Parathyroid adenoma (tissue), 2 donors: Measurements from ENCODE around the gene PVALB.

ENCODE experiments used
- H2AFZ ChIP-seq: fragments of 300-600 bp; sonication (generic); one replicate; pipeline ENCODE4 v1.7.0; 2017; ENCODE audit warnings: antibody characterized with exemption, mild to moderate bottlenecking
- H3K27ac ChIP-seq: fragments of 300-600 bp; sonication (generic); one replicate; pipeline ENCODE4 v1.7.0; 2017
- H3K27me3 ChIP-seq: fragments of 300-600 bp; sonication (generic); one replicate; pipeline ENCODE4 v1.7.0; 2017; ENCODE audit warnings: low read length; ENCODE audit not compliant: control insufficient read depth, insufficient read depth
- H3K36me3 ChIP-seq: fragments of 300-600 bp; sonication (generic); one replicate; pipeline ENCODE4 v1.7.0; 2017; ENCODE audit warnings: low read length; ENCODE audit not compliant: control insufficient read depth, insufficient read depth
- H3K4me1 ChIP-seq: fragments of 300-600 bp; sonication (generic); one replicate; pipeline ENCODE4 v1.7.0; 2017; ENCODE audit warnings: control low read depth
- H3K4me2 ChIP-seq: fragments of 300-600 bp; sonication (generic); one replicate; pipeline ENCODE4 v1.7.0; 2017; ENCODE audit warnings: low read length
- H3K4me3 ChIP-seq: fragments of 300-600 bp; sonication (generic); one replicate; pipeline ENCODE4 v1.7.0; 2017; ENCODE audit warnings: low read depth, low read length
- H3K79me2 ChIP-seq: fragments of 300-600 bp; sonication (generic); one replicate; pipeline ENCODE4 v1.7.0; 2017; ENCODE audit warnings: control low read depth
- H3K9ac ChIP-seq: fragments of 300-600 bp; sonication (generic); one replicate; pipeline ENCODE4 v1.7.0; 2017; ENCODE audit warnings: mild to moderate bottlenecking
- H3K9me3 ChIP-seq: fragments of 300-600 bp; sonication (generic); one replicate; pipeline ENCODE4 v1.7.0; 2017; ENCODE audit warnings: low read length; ENCODE audit not compliant: control insufficient read depth
- TF ChIP-seq, protein P1 (sequence below): fragments of 300-600 bp; sonication (generic); IDR thresholded peaks from one replicate; pipeline ENCODE4 v1.7.0; 2017; ENCODE audit warnings: antibody characterized with exemption, mild to moderate bottlenecking
- donor health status: primary hyperparathyroidism.

The PVALB gene

DNA sequence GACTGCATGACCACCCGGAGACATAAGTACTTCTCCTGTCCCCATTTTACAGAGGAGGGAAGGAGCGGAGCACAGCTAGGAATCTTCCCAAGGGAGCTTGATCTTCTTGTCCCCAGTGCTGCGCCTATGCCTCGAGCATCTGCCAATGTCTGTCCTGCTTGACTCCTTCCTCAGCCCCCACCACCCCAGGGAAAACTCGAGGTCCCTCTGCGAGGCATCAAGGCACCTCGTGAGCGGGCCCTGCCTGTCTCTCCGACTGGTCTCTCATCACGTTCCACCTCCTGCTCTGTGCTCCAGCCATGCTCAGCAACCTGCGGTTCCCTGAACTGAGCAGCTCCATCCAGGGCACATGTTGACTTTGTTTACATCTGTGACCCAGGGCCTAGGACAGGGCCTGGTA is 46.4 kb upstream of the PVALB start:
- TF ChIP-seq, protein P1, sequence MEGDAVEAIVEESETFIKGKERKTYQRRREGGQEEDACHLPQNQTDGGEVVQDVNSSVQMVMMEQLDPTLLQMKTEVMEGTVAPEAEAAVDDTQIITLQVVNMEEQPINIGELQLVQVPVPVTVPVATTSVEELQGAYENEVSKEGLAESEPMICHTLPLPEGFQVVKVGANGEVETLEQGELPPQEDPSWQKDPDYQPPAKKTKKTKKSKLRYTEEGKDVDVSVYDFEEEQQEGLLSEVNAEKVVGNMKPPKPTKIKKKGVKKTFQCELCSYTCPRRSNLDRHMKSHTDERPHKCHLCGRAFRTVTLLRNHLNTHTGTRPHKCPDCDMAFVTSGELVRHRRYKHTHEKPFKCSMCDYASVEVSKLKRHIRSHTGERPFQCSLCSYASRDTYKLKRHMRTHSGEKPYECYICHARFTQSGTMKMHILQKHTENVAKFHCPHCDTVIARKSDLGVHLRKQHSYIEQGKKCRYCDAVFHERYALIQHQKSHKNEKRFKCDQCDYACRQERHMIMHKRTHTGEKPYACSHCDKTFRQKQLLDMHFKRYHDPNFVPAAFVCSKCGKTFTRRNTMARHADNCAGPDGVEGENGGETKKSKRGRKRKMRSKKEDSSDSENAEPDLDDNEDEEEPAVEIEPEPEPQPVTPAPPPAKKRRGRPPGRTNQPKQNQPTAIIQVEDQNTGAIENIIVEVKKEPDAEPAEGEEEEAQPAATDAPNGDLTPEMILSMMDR = no peak
- H3K36me3 ChIP-seq = no peaks in the 10 kb centered on the region
- H3K9ac ChIP-seq = no peak overlapping the region
- H3K27ac ChIP-seq = no peak overlapping the region
- H3K4me2 ChIP-seq = no peak overlapping the region
- no peaks in the 10 kb centered on the region for H3K79me2 ChIP-seq
- H3K4me1 ChIP-seq = no peaks in the 10 kb centered on the region
- H2AFZ ChIP-seq = no peak overlapping the region
- H3K4me3 ChIP-seq = no peak overlapping the region
- no peaks in the 10 kb centered on the region for H3K27me3 ChIP-seq
- H3K9me3 ChIP-seq = no peaks in the 10 kb centered on the region

DNA sequence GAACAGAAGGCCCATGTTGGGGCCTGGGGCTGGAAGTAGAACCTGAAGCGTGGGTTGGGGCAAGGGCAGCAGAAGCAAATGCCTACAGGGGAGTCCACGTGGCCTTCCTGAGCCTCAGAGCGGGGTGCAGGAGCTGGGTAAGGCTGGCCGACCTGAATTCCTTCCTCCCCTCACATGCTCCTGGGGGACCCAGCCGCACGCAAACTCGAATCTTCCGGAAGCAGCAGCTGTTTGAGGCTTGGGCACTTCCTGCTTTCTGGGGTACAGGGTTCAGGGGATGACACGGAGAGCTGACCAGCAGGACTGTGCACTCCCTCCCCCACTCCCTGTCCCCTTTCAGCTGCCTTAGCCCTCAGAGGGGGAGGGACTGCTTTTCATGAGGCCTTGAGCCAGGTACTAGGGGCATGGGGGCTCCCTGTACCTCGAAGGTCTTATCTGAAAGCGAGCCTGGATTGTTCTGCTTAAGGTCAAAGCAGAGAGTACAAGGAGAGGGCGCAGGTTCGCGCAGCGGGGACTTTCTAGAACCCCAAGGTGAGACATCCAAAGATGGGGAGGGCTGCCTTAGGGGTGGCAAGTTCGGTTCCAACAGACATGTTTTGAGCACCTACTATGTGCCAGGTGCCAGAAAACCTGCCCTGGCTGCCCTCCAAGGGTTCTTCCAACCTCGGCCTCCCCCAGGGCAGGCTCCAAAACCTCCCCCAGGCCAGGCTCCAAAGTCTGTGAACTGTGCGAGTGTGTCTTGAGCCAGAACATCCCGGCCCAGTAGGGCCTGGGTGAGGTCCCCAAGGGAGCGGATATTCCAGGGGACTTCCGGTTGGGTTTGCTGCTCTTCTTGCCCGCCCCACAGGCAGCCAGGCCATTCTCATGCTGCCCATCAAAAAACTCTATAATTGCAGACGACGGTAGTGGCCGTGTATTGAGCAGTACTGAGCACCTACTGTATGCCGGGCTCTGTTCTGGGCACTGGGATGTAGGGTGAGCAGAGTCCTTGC is 45.7 kb upstream of the PVALB start:
- Histone ChIP-seq H3K4me2 (no peak overlapping the region), H3K36me3 (no peaks in the 10 kb centered on the region), H3K4me3 (no peak overlapping the region), H3K79me2 (no peaks in the 10 kb centered on the region), H3K9ac (no peak overlapping the region), H3K4me1 (no peaks in the 10 kb centered on the region), H2AFZ (no peak overlapping the region), H3K9me3 (no peaks in the 10 kb centered on the region), H3K27ac (no peak overlapping the region), H3K27me3 (no peaks in the 10 kb centered on the region)
- TF ChIP-seq, protein P1 = no peak

DNA sequence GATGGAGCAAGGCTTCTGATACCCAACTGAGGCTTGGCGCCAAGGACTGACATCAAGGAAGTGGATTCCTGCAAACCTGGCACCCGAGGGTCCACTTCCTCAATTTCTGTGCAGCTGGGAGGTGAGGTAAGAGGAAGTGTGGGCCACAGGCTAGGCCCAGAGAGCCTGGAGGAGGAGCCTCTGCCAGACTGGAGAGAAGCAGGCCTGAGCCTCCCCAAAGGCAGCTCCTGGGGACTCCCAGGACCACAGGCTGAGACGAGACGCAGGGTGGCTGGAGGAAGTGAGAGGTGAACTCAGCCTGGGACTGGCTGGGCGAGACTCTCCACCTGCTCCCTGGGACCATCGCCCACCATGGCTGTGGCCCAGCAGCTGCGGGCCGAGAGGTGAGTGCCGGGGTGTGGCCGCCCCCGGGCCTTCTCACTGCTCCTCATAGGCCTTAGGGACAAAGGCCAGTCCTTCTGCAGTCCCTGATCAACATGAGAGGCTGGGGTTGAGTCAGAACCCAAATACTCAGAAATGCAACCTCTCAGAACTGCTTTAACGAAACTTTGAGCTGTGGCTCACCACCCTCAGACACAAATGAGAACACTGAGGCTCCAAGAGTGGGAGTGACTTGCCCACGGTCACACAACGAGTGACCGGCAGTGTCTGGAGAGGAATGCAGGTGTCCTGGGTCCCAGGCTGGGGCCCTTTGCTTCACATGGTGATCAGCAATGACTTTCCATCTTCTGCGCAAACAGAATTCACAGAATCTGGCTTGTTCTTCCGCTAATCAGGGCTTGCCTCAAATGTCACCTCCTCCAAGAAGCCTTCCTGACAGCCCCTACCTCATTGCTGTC is 44.2 kb upstream of the PVALB start, which contains the start of gene NCF4:
Gene NCF4, plus strand, starts transcription at position 186 of the 839 bp plus-strand sequence. Its CDS starts 166 bp downstream, at position 352.
- Histone ChIP-seq H3K9ac (no peak within 1 kb of the TSS), H3K4me1 (peaks cover 5% of the 10 kb centered on the region), H3K27ac (no peak within 1 kb of the TSS), H2AFZ (no peak within 1 kb of the TSS), H3K79me2 (no peaks in the 10 kb centered on the region), H3K4me3 (no peak within 1 kb of the TSS), H3K9me3 (no peaks in the 10 kb centered on the region), H3K36me3 (no peaks in the 10 kb centered on the region), H3K4me2 (no peak within 1 kb of the TSS), H3K27me3 (no peaks in the 10 kb centered on the region)
- TF ChIP-seq, protein P1 = no peak

DNA sequence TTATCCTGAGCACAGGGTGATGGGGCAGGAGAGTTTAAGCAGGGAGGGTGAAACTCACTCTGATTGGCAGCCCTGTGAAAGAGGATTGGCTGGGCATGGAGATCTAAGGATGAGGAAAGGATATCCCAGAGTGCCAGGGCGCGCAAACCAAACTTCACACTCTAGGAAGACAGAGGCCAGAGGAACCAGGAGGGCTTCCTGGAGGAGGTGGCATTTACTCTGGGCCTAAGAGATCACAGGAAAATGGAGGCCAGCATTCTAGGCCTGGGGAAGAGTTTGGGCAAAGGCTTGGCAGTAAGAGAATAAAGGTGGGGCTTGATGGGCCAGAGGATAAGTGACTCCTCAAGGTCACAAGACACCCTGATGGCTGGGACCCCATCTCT is 43.6 kb upstream of the PVALB start:
- Histone ChIP-seq H3K9ac (no peak overlapping the region), H2AFZ (no peak overlapping the region), H3K9me3 (no peaks in the 10 kb centered on the region), H3K27ac (no peak overlapping the region), H3K36me3 (no peaks in the 10 kb centered on the region), H3K79me2 (no peaks in the 10 kb centered on the region), H3K4me1 (peaks cover 5% of the 10 kb centered on the region), H3K27me3 (no peaks in the 10 kb centered on the region), H3K4me3 (no peak overlapping the region), H3K4me2 (no peak overlapping the region)
- TF ChIP-seq, protein P1 = no peak
